GM12873 (cell line): ENCODE results near the gene CENPH.

ENCODE experiments used
- CTCF ChIP-seq: IDR thresholded peaks from 2 replicates; pipeline ENCODE4 v1.5.1; 2012; ENCODE audit warnings: low read depth, mild to moderate bottlenecking, moderate library complexity, low read length, control low read depth; ENCODE audit not compliant: insufficient read depth; ENCODE audit errors: missing control alignments

The CENPH gene

GRCh38 chr5:69248019-69248418 is 58.6 kb downstream of the CENPH start:
- no peak for TF ChIP-seq CTCF

- no peak for TF ChIP-seq CTCF
Observed at GRCh38 chr5:69250593-69250992, 61.2 kb downstream of the CENPH start.

- no peak for TF ChIP-seq CTCF
Observed at GRCh38 chr5:69252437-69252836, 63.1 kb downstream of the CENPH start.

- TF ChIP-seq CTCF, result no peak
Observed at GRCh38 chr5:69257577-69257976, 68.2 kb downstream of the CENPH start.
